Sigmoid colon (tissue), 7 donors: ENCODE data around the gene LRIT2. TPM values are rescaled to one million over a fixed set of nuclear protein-coding genes. Genes with fewer than 3 reads are reported as not detected.
A peak's percentile ranks its signal among the peaks of the same experiment; 100 is the strongest.

Source experiments
- DNase-seq: peaks from one replicate; pipeline ENCODE4 v3.0.0-alpha.2; 2019
- H3K27ac ChIP-seq, 4 donors: fragments of 200-600 bp; sonication (generic); one replicate each; pipeline ENCODE4 v1.5.1; 2016 to 2019; ENCODE audit warnings: mild to moderate bottlenecking in 1 of 4
- H3K27me3 ChIP-seq, 3 donors: fragments of 200-600 bp; sonication (generic); one replicate each; pipeline ENCODE4 v1.5.1; 2019; ENCODE audit warnings: mild to moderate bottlenecking in 1 of 3
- H3K36me3 ChIP-seq, 4 donors: fragments of 200-600 bp; sonication (generic); one replicate each; pipeline ENCODE4 v1.5.1; 2016 to 2019
- H3K4me1 ChIP-seq, 4 donors: fragments of 200-600 bp; sonication (generic); one replicate each; pipeline ENCODE4 v1.5.1; 2017 to 2019
- H3K4me3 ChIP-seq, 4 donors: fragments of 200-600 bp; sonication (generic); one replicate each; pipeline ENCODE4 v1.5.1; 2017 to 2019; ENCODE audit warnings: mild to moderate bottlenecking in 2 of 4, moderate library complexity in 1 of 4
- H3K9me3 ChIP-seq, 4 donors: fragments of 200-600 bp in 3 of 4; sonication (generic) in 3 of 4; one replicate each; pipeline versions ENCODE4 v1.5.1 to v1.6.1; 2013 to 2019
- CTCF ChIP-seq, 4 experiments: fragments of 450-650 bp in 3 of 4; fragments of 200-600 bp in 1 of 4; IDR thresholded peaks; one replicate each; pipeline ENCODE4 v1.5.1; 2016 to 2019; ENCODE audit warnings: antibody characterized with exemption in 4 of 4, mild to moderate bottlenecking in 3 of 4, moderate library complexity in 2 of 4
- EP300 ChIP-seq, 4 donors: sonication (generic); formaldehyde crosslinking; IDR thresholded peaks; one replicate each; pipeline ENCODE4 v1.6.1; 2017; ENCODE audit warnings: antibody characterized with exemption in 4 of 4
- POLR2A ChIP-seq, 2 donors: fragments of 450-650 bp; IDR thresholded peaks; one replicate each; pipeline ENCODE4 v1.6.1; 2016; ENCODE audit warnings: antibody characterized with exemption in 2 of 2, mild to moderate bottlenecking in 2 of 2, moderate library complexity in 2 of 2
- POLR2AphosphoS5 ChIP-seq, 4 donors: sonication (generic); formaldehyde crosslinking; IDR thresholded peaks; one replicate each; pipeline ENCODE4 v1.6.1; 2017; ENCODE audit warnings: antibody characterized with exemption in 4 of 4
- WGBS, 2 donors: extraction: QIAGEN DNeasy Blood & Tissue Kit; methylation state at CpG; one replicate each; pipeline ENCODE4 v1.1.7; 2013; 5-methylcytosine and 5-hydroxymethylcytosine counted together
- intact Hi-C: fragments of 100-400 bp; cut with DNase I; formaldehyde crosslinking; loops from one replicate; pipeline ENCODE4 v1.15.1; 2023
- polyA plus RNA-seq, 3 donors: library from polyadenylated mRNA; stranded (reverse); fragments of 200-250 nt; gene quantifications; one replicate each; pipeline ENCODE4 v1.2.3, GENCODE V29; 2013
- total RNA-seq, 4 donors: library from RNA; depleted of rRNA; stranded (reverse); fragments of >200 nt; gene quantifications; one replicate each; pipeline ENCODE4 v1.1.0, GENCODE V29; 2016
- donor health status: healthy with polysubstance abuse.
- donor health status: Bipolar disorder and iron deficiency.
- donor health status: healthy.

The LRIT2 gene
- total and polyA plus RNA-seq, 7 donors = 0.03 TPM; not detected in 6

DNA sequence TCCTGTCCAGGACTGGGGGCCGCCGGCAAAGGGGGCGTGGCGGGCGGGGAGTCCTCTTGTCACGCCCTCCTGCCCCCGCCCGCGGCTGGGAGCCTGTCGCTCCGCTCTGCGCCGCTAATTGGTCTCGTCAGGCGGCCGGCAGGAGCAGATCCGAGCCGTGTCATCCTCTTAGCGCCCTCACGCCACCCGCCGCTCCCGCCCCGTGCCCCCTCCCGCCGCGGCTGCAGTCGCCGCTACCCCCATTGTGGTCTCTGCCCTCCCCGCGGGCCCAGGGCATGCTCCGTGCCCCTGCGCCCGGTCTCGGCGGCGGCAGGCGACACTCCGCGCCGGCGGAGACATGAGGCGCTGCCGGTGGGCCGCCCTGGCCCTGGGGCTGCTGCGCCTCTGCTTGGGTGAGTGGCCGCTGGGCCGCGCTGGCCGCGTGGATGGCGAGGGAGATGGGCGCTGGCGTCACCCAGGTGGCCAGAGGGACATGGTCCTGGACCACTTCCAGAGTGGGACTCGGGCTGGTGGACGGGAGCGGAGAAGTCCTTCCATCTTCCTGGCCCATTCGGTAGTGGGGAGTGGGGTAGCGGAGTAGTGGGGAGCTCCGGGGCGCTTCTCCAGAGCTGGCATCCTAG lies 30.8 kb downstream of the LRIT2 start, which contains the start of gene CDHR1:
TSS of gene CDHR1 (plus strand) at position 114 of the 620 bp plus-strand sequence. CDS start at position 338, 224 bp downstream.
- no peak for TF ChIP-seq EP300 (IDR thresholded peaks at IDR 0.05)
- TF ChIP-seq CTCF (IDR thresholded peaks at IDR 0.05) = no peak
- no peak for TF ChIP-seq POLR2A (IDR thresholded peaks at IDR 0.05)
- TF ChIP-seq POLR2AphosphoS5 (IDR thresholded peaks at IDR 0.05) = no peak
- H3K27me3 ChIP-seq = peaks cover 0 to 44% (median 14%) of the 10 kb centered on the region in 3 donors
- peaks cover 0 to 42% (median 33%) of the 10 kb centered on the region in 4 donors for H3K4me1 ChIP-seq
- peak within 1 kb of the TSS; percentile 16 to 57 (median 46) for H3K4me3 ChIP-seq
- WGBS, 2 donors = 1% methylated on average over 61 of the region's 61 CpGs
- no peaks in the 10 kb centered on the region for H3K9me3 ChIP-seq
- H3K36me3 ChIP-seq = no peaks in the 10 kb centered on the region
- intact Hi-C loops = no loop called here
- DNase-seq = peak; percentile 60
- no peak within 1 kb of the TSS for H3K27ac ChIP-seq

- WGBS, 2 donors = 16 to 33% methylated on average over 5 of the region's 5 CpGs
- no peaks in the 10 kb centered on the region for H3K9me3 ChIP-seq
- peak; percentile 33 for DNase-seq
- peaks cover 0 to 44% (median 14%) of the 10 kb centered on the region in 3 donors for H3K27me3 ChIP-seq
- intact Hi-C loops = no loop called here
- no peak for TF ChIP-seq EP300 (IDR thresholded peaks at IDR 0.05)
- TF ChIP-seq CTCF (IDR thresholded peaks at IDR 0.05) = no peak
- TF ChIP-seq POLR2A (IDR thresholded peaks at IDR 0.05) = no peak
- no peak for TF ChIP-seq POLR2AphosphoS5 (IDR thresholded peaks at IDR 0.05)
- peak overlapping the region; percentile 16 to 57 (median 46) for H3K4me3 ChIP-seq
- H3K36me3 ChIP-seq = no peaks in the 10 kb centered on the region
- no peak overlapping the region for H3K27ac ChIP-seq
- peaks cover 0 to 42% (median 33%) of the 10 kb centered on the region in 4 donors for H3K4me1 ChIP-seq
Measured at GRCh38 chr10:84193846-84194423, 31.4 kb downstream of the LRIT2 start.

- Histone ChIP-seq H3K4me3 (no peak overlapping the region), H3K9me3 (no peaks in the 10 kb centered on the region), H3K27me3 (peaks cover 0 to 44% (median 14%) of the 10 kb centered on the region in 3 donors), H3K27ac (no peak overlapping the region), H3K4me1 (peaks cover 0 to 42% (median 33%) of the 10 kb centered on the region in 4 donors), H3K36me3 (no peaks in the 10 kb centered on the region)
- intact Hi-C loops = no loop called here
- WGBS, 2 donors = 79 to 92% methylated on average over 2 of the region's 2 CpGs
- peak; percentile 36 for DNase-seq
- TF ChIP-seq POLR2AphosphoS5 (IDR thresholded peaks at IDR 0.05) = no peak
- TF ChIP-seq CTCF (IDR thresholded peaks at IDR 0.05) = no peak
- no peak for TF ChIP-seq POLR2A (IDR thresholded peaks at IDR 0.05)
- TF ChIP-seq EP300 (IDR thresholded peaks at IDR 0.05) = no peak
Measured at GRCh38 chr10:84193327-84193726, 32.0 kb downstream of the LRIT2 start.

GRCh38 chr10:84191106-84191505 lies 34.2 kb downstream of the LRIT2 start:
- H3K9me3 ChIP-seq = no peaks in the 10 kb centered on the region
- WGBS, 2 donors = 60 to 87% methylated on average over 5 of the region's 5 CpGs
- H3K4me3 ChIP-seq = no peak overlapping the region
- no peaks in the 10 kb centered on the region for H3K36me3 ChIP-seq
- intact Hi-C loops = no loop called here
- TF ChIP-seq CTCF (IDR thresholded peaks at IDR 0.05) (no peak), EP300 (IDR thresholded peaks at IDR 0.05) (no peak), POLR2A (IDR thresholded peaks at IDR 0.05) (no peak), POLR2AphosphoS5 (IDR thresholded peaks at IDR 0.05) (no peak)
- no peak overlapping the region for H3K27ac ChIP-seq
- peaks cover 0 to 44% (median 14%) of the 10 kb centered on the region in 3 donors for H3K27me3 ChIP-seq
- DNase-seq = no peak
- H3K4me1 ChIP-seq = peaks cover 0 to 23% (median 19%) of the 10 kb centered on the region in 4 donors
